Measurements from ENCODE around the gene SAMD4A.

The SAMD4A gene

GRCh38 chr14:54638135-54638446, 71.2 kb downstream of the SAMD4A start:
- DNase-seq, result peak; percentile 88

GRCh38 chr14:54639611-54640010, 72.7 kb downstream of the SAMD4A start:
- peak; percentile 39 for DNase-seq

- DNase-seq, result no peak
Observed at GRCh38 chr14:54640506-54640905, 73.6 kb downstream of the SAMD4A start.

GRCh38 chr14:54642121-54642520, 75.2 kb downstream of the SAMD4A start:
- no peak for DNase-seq

- DNase-seq, result peak; percentile 53
Observed at GRCh38 chr14:54642801-54643695, 76.1 kb downstream of the SAMD4A start.

- DNase-seq, result no peak
Observed at GRCh38 chr14:54643696-54644176, 76.8 kb downstream of the SAMD4A start.

- no peak for DNase-seq
Observed at GRCh38 chr14:54645639-54646038, 78.7 kb downstream of the SAMD4A start.

GRCh38 chr14:54646626-54647025, 79.7 kb downstream of the SAMD4A start:
- DNase-seq, result no peak

- no peak for DNase-seq
Observed at GRCh38 chr14:54647378-54647777, 80.5 kb downstream of the SAMD4A start.

GRCh38 chr14:54649056-54649455, 82.1 kb downstream of the SAMD4A start:
- no peak for DNase-seq

GRCh38 chr14:54650331-54650958, 83.5 kb downstream of the SAMD4A start:
- peak; percentile 80 for DNase-seq

GRCh38 chr14:54650959-54651351, 84.0 kb downstream of the SAMD4A start:
- no peak for DNase-seq

GRCh38 chr14:54651649-54652048, 84.7 kb downstream of the SAMD4A start:
- no peak for DNase-seq

GRCh38 chr14:54652188-54652587, 85.3 kb downstream of the SAMD4A start:
- peak; percentile 100 for DNase-seq

- DNase-seq, result peak; percentile 69
Observed at GRCh38 chr14:54652605-54653052, 85.7 kb downstream of the SAMD4A start.

GRCh38 chr14:54653712-54654469, 87.0 kb downstream of the SAMD4A start:
- peak; percentile 73 for DNase-seq

GRCh38 chr14:54654605-54655004, 87.7 kb downstream of the SAMD4A start:
- no peak for DNase-seq

GRCh38 chr14:54658836-54659235, 91.9 kb downstream of the SAMD4A start:
- DNase-seq, result no peak

GRCh38 chr14:54659365-54659764, 92.4 kb downstream of the SAMD4A start:
- DNase-seq, result no peak

- no peak for DNase-seq
Observed at GRCh38 chr14:54660604-54661111, 93.7 kb downstream of the SAMD4A start.

- no peak for DNase-seq
Observed at GRCh38 chr14:54662491-54663133, 95.7 kb downstream of the SAMD4A start.

- peak; percentile 52 for DNase-seq
Observed at GRCh38 chr14:54664961-54665360, 98.0 kb downstream of the SAMD4A start.

GRCh38 chr14:54665946-54666345, 99.0 kb downstream of the SAMD4A start:
- no peak for DNase-seq
